ENCODE measurements around the gene EPB41.

DNA sequence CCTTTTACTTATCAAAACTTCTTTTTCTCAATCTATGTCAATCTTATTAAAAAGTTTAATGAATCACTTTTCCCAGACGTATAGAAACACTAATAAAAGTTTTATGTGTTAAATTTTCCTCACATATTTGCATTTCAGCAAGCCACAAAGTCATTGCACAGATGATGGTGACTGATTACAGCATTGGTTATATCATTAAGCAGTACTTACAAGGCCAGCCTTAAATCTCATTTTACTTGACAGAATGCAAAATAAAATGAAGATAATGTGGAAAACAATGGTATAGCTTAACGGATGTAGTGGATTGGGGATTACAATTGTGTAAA, 169.8 kb downstream of the EPB41 start:
- no peak for TF ChIP-seq POLR2A (IDR thresholded peaks at IDR 0.05)
- no peak for TF ChIP-seq CTCF (IDR thresholded peaks at IDR 0.05)

All from esophagus squamous epithelium (tissue), 4 donors.